SK-N-MC (cell line): Measurements from ENCODE around the gene CELSR3.

ENCODE experiments used
- DNase-seq: peaks from one replicate; pipeline ENCODE4 v3.0.0-alpha.2; 2011; ENCODE audit warnings: low read depth, low spot score
- H3K27ac ChIP-seq: fragments of 200-600 bp; sonication (generic); 2 replicates; pipeline ENCODE4 v1.5.1; 2016; ENCODE audit warnings: mixed run types
- H3K36me3 ChIP-seq: fragments of 200-600 bp; sonication (generic); 2 replicates; pipeline ENCODE4 v1.6.1; 2017; ENCODE audit warnings: antibody characterized with exemption, low read length, mixed read lengths; ENCODE audit not compliant: insufficient read depth
- H3K4me3 ChIP-seq: fragments of 200-600 bp; sonication (generic); 2 replicates; pipeline ENCODE4 v1.5.1; 2016
- H3K9ac ChIP-seq: fragments of 200-600 bp; sonication (generic); 2 replicates; pipeline ENCODE4 v1.8.0; 2017; ENCODE audit warnings: mixed run types, mixed read lengths; ENCODE audit not compliant: insufficient read length
- H3K9me3 ChIP-seq: fragments of 200-600 bp; sonication (generic); 2 replicates; pipeline ENCODE4 v1.6.1; 2017; ENCODE audit warnings: low read depth, mild to moderate bottlenecking, antibody characterized with exemption, low read length, moderate library complexity, mixed read lengths
- EZH2 ChIP-seq: fragments of 200-600 bp; sonication (generic); IDR thresholded peaks from one replicate; pipeline ENCODE4 v1.6.1; 2017; ENCODE audit warnings: antibody characterized with exemption
- FOXP2 ChIP-seq: optimal IDR thresholded peaks from 2 replicates; pipeline ENCODE3; 2011; ENCODE audit warnings: mild to moderate bottlenecking, moderate library complexity; ENCODE audit not compliant: insufficient read depth; ENCODE audit errors: extremely low read length, control extremely low read depth
- POLR2AphosphoS5 ChIP-seq: IDR thresholded peaks from 2 replicates; pipeline ENCODE4 v1.6.1; 2012; ENCODE audit warnings: mild to moderate bottlenecking, low read depth, low read length, borderline replicate concordance

The CELSR3 gene, protein sequence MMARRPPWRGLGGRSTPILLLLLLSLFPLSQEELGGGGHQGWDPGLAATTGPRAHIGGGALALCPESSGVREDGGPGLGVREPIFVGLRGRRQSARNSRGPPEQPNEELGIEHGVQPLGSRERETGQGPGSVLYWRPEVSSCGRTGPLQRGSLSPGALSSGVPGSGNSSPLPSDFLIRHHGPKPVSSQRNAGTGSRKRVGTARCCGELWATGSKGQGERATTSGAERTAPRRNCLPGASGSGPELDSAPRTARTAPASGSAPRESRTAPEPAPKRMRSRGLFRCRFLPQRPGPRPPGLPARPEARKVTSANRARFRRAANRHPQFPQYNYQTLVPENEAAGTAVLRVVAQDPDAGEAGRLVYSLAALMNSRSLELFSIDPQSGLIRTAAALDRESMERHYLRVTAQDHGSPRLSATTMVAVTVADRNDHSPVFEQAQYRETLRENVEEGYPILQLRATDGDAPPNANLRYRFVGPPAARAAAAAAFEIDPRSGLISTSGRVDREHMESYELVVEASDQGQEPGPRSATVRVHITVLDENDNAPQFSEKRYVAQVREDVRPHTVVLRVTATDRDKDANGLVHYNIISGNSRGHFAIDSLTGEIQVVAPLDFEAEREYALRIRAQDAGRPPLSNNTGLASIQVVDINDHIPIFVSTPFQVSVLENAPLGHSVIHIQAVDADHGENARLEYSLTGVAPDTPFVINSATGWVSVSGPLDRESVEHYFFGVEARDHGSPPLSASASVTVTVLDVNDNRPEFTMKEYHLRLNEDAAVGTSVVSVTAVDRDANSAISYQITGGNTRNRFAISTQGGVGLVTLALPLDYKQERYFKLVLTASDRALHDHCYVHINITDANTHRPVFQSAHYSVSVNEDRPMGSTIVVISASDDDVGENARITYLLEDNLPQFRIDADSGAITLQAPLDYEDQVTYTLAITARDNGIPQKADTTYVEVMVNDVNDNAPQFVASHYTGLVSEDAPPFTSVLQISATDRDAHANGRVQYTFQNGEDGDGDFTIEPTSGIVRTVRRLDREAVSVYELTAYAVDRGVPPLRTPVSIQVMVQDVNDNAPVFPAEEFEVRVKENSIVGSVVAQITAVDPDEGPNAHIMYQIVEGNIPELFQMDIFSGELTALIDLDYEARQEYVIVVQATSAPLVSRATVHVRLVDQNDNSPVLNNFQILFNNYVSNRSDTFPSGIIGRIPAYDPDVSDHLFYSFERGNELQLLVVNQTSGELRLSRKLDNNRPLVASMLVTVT (N-terminal part only)

DNA sequence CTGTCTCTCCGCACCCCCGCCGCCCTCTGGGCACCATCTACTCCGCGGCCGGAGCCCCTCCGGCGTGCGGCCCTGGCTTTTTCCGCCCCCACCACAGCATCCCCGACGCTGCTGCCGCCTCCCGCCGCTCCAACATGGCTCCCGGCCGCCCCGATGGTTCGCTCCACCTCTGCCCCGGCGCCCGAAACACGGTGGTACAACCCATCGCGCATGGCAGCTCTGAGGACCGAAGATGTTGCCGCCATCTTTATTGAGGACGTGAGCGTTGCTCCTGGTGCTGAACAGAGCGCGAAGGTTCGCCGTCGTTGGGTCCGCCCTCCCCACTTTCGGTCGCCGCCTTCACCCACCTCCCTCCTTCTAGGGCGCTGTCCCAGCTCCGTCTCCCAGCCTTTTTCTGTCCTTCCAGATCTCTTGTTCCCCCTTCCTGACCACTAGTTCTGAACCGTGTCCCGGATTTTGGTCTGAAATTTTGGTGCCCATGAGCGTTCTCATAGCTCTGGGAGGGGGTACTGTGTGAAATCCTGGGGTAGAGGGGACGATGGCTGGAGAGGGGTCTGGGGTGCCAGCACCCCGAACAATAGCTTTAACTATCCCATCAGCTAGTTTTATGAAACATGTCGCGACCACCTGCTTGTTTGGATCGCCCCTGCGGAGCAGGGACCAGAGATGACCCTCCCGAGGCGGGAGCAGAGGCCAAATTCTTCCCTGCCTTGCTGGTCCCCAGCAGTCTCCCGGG lies at the start of gene CELSR3:
CELSR3 (minus strand) TSS at position 134 of the 736 bp plus-strand sequence. CDS start 252 bp downstream, outside the sequence.
- peak within 1 kb of the TSS; percentile 77 for H3K9ac ChIP-seq
- peak; percentile 37; the same call in 1 of the 2 replicates for TF ChIP-seq POLR2AphosphoS5
- no peak for TF ChIP-seq EZH2
- H3K9me3 ChIP-seq: no peaks in the 10 kb centered on the region
- peak within 1 kb of the TSS; percentile 68 for H3K27ac ChIP-seq
- H3K36me3 ChIP-seq: no peaks in the 10 kb centered on the region
- H3K4me3 ChIP-seq: peak within 1 kb of the TSS; percentile 83
- peak; percentile 52 for DNase-seq

DNA sequence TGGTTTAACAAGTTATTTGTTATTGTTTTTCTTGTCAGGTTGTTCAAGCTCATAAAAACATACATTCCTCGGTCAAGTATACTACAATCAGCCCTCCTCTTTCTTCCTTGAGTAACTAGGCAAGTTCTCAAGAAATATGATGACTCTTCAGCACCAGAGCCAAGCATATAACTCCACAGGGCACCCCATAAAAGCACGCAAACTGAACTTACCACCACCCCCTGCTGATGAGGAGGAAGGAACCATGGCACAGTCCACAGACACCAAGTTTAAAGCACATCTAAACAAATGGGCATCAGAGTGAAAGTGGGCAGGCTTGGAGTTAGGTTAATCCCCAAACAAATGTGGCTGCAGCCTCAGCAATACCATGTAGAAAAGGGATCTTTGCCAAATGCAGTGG lies 49.0 kb upstream of the CELSR3 start:
- Histone ChIP-seq H3K27ac (no peak overlapping the region), H3K9ac (no peak overlapping the region), H3K36me3 (peaks cover 41% of the 10 kb centered on the region), H3K9me3 (no peaks in the 10 kb centered on the region), H3K4me3 (no peak overlapping the region)
- no peak for DNase-seq
- TF ChIP-seq EZH2 (no peak), FOXP2 (no peak), POLR2AphosphoS5 (no peak)

DNA sequence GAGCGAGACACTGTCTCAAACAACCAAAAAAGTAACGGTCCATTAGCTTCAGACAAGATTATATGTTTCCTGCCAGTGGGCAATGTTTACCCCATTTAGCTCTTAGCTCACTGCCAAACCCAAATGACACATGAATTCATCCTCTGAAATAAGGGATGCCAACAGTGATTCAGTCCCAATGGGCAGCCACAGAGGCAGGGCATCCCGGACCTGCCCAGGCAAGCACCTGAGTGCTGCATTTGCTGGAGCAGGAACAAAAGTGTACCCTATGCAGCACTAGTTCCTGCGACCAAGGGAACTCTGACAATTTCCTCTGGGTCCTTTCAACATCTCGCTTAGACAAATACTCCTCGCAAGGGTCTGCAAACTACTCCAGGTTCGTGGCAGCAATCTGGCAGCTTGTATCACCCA lies 46.4 kb upstream of the CELSR3 start:
- DNase-seq: no peak
- H3K9ac ChIP-seq: no peak overlapping the region
- TF ChIP-seq POLR2AphosphoS5 (no peak), FOXP2 (no peak), EZH2 (no peak)
- peaks cover 40% of the 10 kb centered on the region for H3K36me3 ChIP-seq
- H3K27ac ChIP-seq: no peak overlapping the region
- H3K9me3 ChIP-seq: no peaks in the 10 kb centered on the region
- H3K4me3 ChIP-seq: no peak overlapping the region

DNA sequence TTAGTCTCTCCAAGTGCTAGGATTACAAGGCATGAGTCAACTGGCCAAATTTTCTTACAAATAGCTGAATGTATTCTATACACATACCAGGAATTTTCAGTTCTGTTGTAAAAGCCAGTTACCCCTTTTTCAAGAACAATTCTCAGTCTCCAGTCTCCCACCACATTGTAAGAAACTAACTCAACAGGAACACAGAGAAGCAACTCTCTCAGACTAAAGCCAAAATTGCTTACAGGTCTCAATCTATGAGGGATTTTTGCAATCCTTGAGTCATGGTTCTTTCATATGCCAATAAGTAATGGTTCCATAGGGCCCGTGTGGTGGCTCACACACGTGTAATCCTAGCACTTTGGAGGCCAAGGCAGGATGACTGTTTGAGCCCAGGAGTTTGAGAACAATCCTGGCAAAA lies 45.8 kb upstream of the CELSR3 start:
- Histone ChIP-seq H3K36me3 (peaks cover 40% of the 10 kb centered on the region), H3K27ac (no peak overlapping the region), H3K4me3 (no peak overlapping the region), H3K9me3 (no peaks in the 10 kb centered on the region), H3K9ac (no peak overlapping the region)
- DNase-seq: no peak
- no peak for TF ChIP-seq FOXP2
- no peak for TF ChIP-seq EZH2
- no peak for TF ChIP-seq POLR2AphosphoS5

DNA sequence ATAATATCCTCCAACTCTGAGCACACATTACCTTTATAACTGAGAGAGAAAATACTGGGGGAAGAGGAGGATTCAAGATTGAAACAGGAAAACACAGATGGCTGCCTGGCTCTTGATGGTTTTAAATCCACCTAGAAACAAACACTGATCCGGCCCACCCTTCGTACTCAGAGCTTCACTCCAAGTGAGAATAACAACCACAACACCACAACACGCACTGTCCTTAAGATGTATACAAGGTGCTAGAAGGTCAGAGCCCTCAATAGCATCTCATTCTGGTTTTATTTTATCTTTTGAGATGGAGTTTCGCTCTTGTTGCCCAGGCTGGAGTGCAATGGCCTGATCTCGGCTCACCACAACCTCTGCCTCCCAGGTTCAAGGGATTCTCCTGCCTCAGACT lies 44.5 kb upstream of the CELSR3 start:
- H3K9me3 ChIP-seq: no peaks in the 10 kb centered on the region
- peaks cover 43% of the 10 kb centered on the region for H3K36me3 ChIP-seq
- H3K27ac ChIP-seq: no peak overlapping the region
- no peak for TF ChIP-seq POLR2AphosphoS5
- no peak for TF ChIP-seq EZH2
- TF ChIP-seq FOXP2: no peak
- no peak for DNase-seq
- no peak overlapping the region for H3K9ac ChIP-seq
- H3K4me3 ChIP-seq: no peak overlapping the region

DNA sequence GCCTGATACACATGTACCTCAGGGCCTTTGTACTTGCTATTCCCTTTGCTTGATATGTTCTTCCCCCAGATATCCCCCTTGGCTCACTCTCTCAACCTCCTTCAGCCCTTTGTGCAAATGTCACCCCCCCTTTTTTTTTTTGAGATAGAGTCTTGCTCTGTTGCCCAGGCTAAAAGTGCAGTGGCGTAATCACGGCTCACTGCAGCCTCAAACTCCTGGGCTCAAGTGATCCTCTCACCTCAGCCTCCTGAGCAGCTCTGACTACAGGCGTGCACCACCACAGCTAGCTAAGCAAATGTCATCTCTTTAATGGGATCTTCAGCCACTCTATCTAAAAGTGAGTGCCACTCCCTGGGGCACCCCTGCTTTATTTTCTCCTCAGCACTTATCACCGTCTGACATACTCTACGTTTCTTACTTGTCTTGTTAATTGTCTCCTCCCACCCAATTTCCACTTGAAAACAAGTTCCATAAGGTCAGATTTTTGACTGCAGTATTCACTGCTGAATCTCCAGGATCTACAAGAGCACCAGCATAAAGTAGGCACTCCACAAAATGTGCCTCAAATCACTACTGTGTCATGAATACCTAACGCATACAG lies 39.7 kb upstream of the CELSR3 start:
- peaks cover 28% of the 10 kb centered on the region; the same call in 1 of the 2 replicates for H3K36me3 ChIP-seq
- no peak overlapping the region for H3K27ac ChIP-seq
- DNase-seq: no peak
- no peaks in the 10 kb centered on the region for H3K9me3 ChIP-seq
- TF ChIP-seq FOXP2 (no peak), EZH2 (no peak), POLR2AphosphoS5 (no peak)
- no peak overlapping the region for H3K9ac ChIP-seq
- H3K4me3 ChIP-seq: no peak overlapping the region

DNA sequence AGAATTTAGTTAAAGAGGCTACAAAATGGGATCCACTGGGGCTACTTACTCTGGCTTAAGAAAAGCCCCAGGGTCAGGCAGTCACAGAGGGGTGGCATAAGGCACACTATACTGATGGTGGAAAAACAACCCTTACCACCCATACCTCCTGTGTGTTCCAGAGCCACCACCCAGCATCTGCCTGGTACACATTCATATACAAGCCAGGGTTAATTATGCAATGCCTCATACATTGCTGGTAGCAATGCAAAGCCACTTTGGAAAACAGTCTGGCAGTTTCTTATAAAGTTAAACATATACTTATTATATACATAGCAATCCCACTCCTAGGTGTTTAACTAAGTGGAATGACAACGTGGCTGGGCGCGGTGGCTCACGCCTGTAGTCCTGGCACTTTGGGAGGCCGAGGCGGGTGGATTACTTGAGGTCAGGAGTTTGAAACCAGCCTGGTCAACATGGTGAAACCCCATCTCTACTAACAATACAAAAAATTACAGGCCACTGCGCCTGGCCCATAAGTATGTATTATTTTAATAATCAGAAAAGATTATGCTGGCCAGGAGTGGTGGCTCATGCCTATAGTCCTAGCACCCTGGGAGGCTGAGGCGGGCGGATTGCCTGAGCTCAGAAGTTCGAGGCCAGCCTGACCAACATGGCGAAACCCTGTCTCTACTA lies 38.2 kb upstream of the CELSR3 start:
- Histone ChIP-seq H3K27ac (no peak overlapping the region), H3K9ac (no peak overlapping the region)
- no peak for TF ChIP-seq FOXP2
- no peak for TF ChIP-seq POLR2AphosphoS5
- TF ChIP-seq EZH2: no peak

More for the DNA sequence above, 38.2 kb upstream of the CELSR3 start:
- H3K36me3 ChIP-seq: peaks cover 21% of the 10 kb centered on the region; the same call in 1 of the 2 replicates
- no peak overlapping the region for H3K4me3 ChIP-seq
- no peaks in the 10 kb centered on the region for H3K9me3 ChIP-seq
- DNase-seq: no peak
